K562 (cell line): ENCODE results near the gene ANO4. TPM values are rescaled to one million over a fixed set of nuclear protein-coding genes. Genes with fewer than 3 reads are reported as not detected.

Experiments used
- ATAC-seq: fragments of 200-7000 bp; cut with Tn5 transposase; 3 replicates; pipeline ENCODE4 v1.9.1; 2020; ENCODE audit warnings: moderate library complexity
- BruUV-seq: library from RNA; stranded (reverse); fragments of 400-500 nt; replicated peaks from 2 replicates; lab custom pipeline; 2021; lab: Mats Ljungman, UMichigan
- CTCF ChIA-PET: fragments of 300-600 bp; formaldehyde crosslinking; extraction: SDS; loops from one replicate; lab custom pipeline; 2021; ENCODE audit warnings: low intra/inter-chr PET ratio; lab: Yijun Ruan, JAX
- POLR2A ChIA-PET: fragments of 300-600, 350-650 bp; sonication (Branson Sonifier 250); formaldehyde crosslinking; extraction: SDS; loops from one replicate; lab custom pipeline; 2021; ENCODE audit warnings: antibody characterized with exemption, inconsistent platforms; lab: Yijun Ruan, JAX
- DNase-seq, 4 experiments: peaks; one replicate each; pipeline versions ENCODE4 v3.0.0 to v3.0.0-alpha.2; 2011 to 2018; ENCODE audit warnings: low spot score in 3 of 4, mixed read lengths in 3 of 4; ENCODE audit errors: extremely low read depth in 1 of 4
- FAIRE-seq: peaks from 2 replicates; lab custom pipeline; 2011; peaks lifted over from hg19 to GRCh38; lab: Jason Lieb, UNC
- H2AFZ ChIP-seq: 2 replicates; pipeline ENCODE4 v1.6.0; 2011; ENCODE audit warnings: low read depth, low read length, control low read depth, inconsistent platforms
- H3K27ac ChIP-seq: fragments of 200-600 bp; 3 replicates; pipeline ENCODE4 v1.8.0; 2011; ENCODE audit warnings: low read depth, mild to moderate bottlenecking, control low read depth, inconsistent platforms, low read length, moderate library complexity, mixed read lengths; ENCODE audit errors: extremely low read depth
- H3K27me3 ChIP-seq, 2 experiments: fragments of 300-600 bp in 1 of 2; 2 replicates in 1 of 2; 3 replicates in 1 of 2; pipeline versions ENCODE4 v1.6.0 to v1.8.0; 2011; ENCODE audit warnings: inconsistent platforms in 2 of 2, low read length in 2 of 2, mild to moderate bottlenecking in 1 of 2, mixed read lengths in 1 of 2, moderate library complexity in 1 of 2; ENCODE audit not compliant: control insufficient read depth in 2 of 2, insufficient read depth in 2 of 2
- H3K36me3 ChIP-seq: fragments of 300-600 bp; 3 replicates; pipeline ENCODE4 v1.8.0; 2011; ENCODE audit warnings: mild to moderate bottlenecking, low read length, inconsistent platforms; ENCODE audit not compliant: control insufficient read depth, insufficient read depth
- H3K4me1 ChIP-seq, 2 experiments: fragments of 200-600 bp in 1 of 2; replicated peaks in 1 of 2; 2 replicates in 1 of 2; 3 replicates in 1 of 2; pipeline versions ENCODE4 v1.5.1 to v1.8.0; 2011; ENCODE audit warnings: inconsistent platforms in 2 of 2, low read length in 2 of 2, mild to moderate bottlenecking in 1 of 2, mixed read lengths in 1 of 2, moderate library complexity in 1 of 2; ENCODE audit not compliant: control insufficient read depth in 2 of 2, insufficient read depth in 2 of 2
- H3K4me2 ChIP-seq: 2 replicates; pipeline ENCODE4 v1.6.1; 2011; ENCODE audit warnings: low read length, control low read depth, inconsistent platforms, mixed read lengths; ENCODE audit not compliant: insufficient read depth
- H3K4me3 ChIP-seq: fragments of 200-600 bp; sonication (generic), shearing (Covaris generic); 2 replicates; pipeline ENCODE4 v1.5.1; 2016; ENCODE audit warnings: control low read depth, inconsistent platforms
- H3K79me2 ChIP-seq: fragments of 200-600 bp; 3 replicates; pipeline ENCODE4 v1.8.0; 2011; ENCODE audit warnings: low read length, inconsistent platforms; ENCODE audit not compliant: control insufficient read depth, insufficient read depth
- H3K9ac ChIP-seq, 2 experiments: 2 replicates each; pipeline versions ENCODE4 v1.6.0 to v1.6.1; 2011; ENCODE audit warnings: low read depth in 2 of 2, low read length in 2 of 2, control low read depth in 1 of 2, inconsistent platforms in 1 of 2, mild to moderate bottlenecking in 1 of 2, mixed read lengths in 1 of 2; ENCODE audit not compliant: insufficient read depth in 1 of 2
- H3K9me1 ChIP-seq: one replicate; pipeline ENCODE4 v1.6.0; 2011; ENCODE audit warnings: inconsistent platforms, mild to moderate bottlenecking, low read length, moderate library complexity; ENCODE audit not compliant: control insufficient read depth, insufficient read depth
- H3K9me3 ChIP-seq: replicated peaks from 2 replicates; pipeline ENCODE4 v1.5.1; 2011; ENCODE audit warnings: low read depth, low read length, inconsistent platforms; ENCODE audit not compliant: control insufficient read depth, insufficient read depth
- H4K20me1 ChIP-seq: replicated peaks from 2 replicates; pipeline ENCODE4 v1.6.1; 2011; ENCODE audit warnings: low read length, inconsistent platforms, mixed read lengths; ENCODE audit not compliant: control insufficient read depth, insufficient read depth
- ARNT ChIP-seq, 2 experiments: fragments of 450-650 bp; IDR thresholded peaks; 2 replicates each; pipeline ENCODE4 v1.6.1; 2016; ENCODE audit warnings: mild to moderate bottlenecking in 1 of 2
- EP400 ChIP-seq: fragments of 450-650 bp; IDR thresholded peaks from 2 replicates; pipeline ENCODE4 v1.6.1; 2017; ENCODE audit warnings: antibody characterized with exemption, mild to moderate bottlenecking, moderate library complexity
- JUNB ChIP-seq: fragments of 450-650 bp; formaldehyde crosslinking; conservative IDR thresholded peaks from 2 replicates; pipeline ENCODE4 v1.4.0; 2020; ENCODE audit warnings: mild to moderate bottlenecking
- NCOA1 ChIP-seq: fragments of 450-650 bp; IDR thresholded peaks from 2 replicates; pipeline ENCODE4 v1.6.1; 2016; ENCODE audit warnings: low read depth
- RFX7 ChIP-seq: fragments of 250-450 bp; sonication (Bioruptor Pico); IDR thresholded peaks from 2 replicates; pipeline ENCODE4 v1.5.1; 2021; ENCODE audit warnings: mild to moderate bottlenecking
- SMAD1 ChIP-seq: fragments of 150-350 bp; IDR thresholded peaks from 2 replicates; pipeline ENCODE4 v1.6.1; 2014; ENCODE audit warnings: low read length, low read depth; ENCODE audit not compliant: partially characterized antibody
- TEAD2 ChIP-seq: fragments of 450-650 bp; IDR thresholded peaks from 2 replicates; pipeline ENCODE4 v1.6.1; 2016; ENCODE audit warnings: missing genetic modification characterization, control low read depth, missing compliant biosample characterization
- TRIM28 ChIP-seq: fragments of 450-650 bp; IDR thresholded peaks from 2 replicates; pipeline ENCODE4 v1.6.1; 2017
- ZBED1 ChIP-seq: IDR thresholded peaks from 2 replicates; pipeline ENCODE4 v1.6.1; 2014
- ZBTB7A ChIP-seq: IDR thresholded peaks from 2 replicates; pipeline ENCODE4 v1.6.1; 2011; ENCODE audit warnings: low read depth, mild to moderate bottlenecking, low read length, moderate library complexity, borderline replicate concordance; ENCODE audit not compliant: control insufficient read depth
- ZKSCAN8 ChIP-seq: fragments of 200-800 bp; sonication (Bioruptor generic); IDR thresholded peaks from 2 replicates; pipeline ENCODE4 v1.6.1; 2016; ENCODE audit warnings: missing genetic modification characterization, missing compliant biosample characterization
- ZNF583 ChIP-seq: fragments of 250-450 bp; sonication (Bioruptor Pico); IDR thresholded peaks from 2 replicates; pipeline ENCODE4 v1.4.0; 2020
- ZNF764 ChIP-seq: fragments of 250-450 bp; sonication (Bioruptor Pico); IDR thresholded peaks from 2 replicates; pipeline ENCODE4 v1.4.0; 2020; ENCODE audit warnings: low read depth, mild to moderate bottlenecking, moderate library complexity
- ZNF785 ChIP-seq: fragments of 250-450 bp; sonication (Bioruptor Pico); IDR thresholded peaks from 2 replicates; pipeline ENCODE4 v1.4.0; 2020; ENCODE audit warnings: mild to moderate bottlenecking
- WGBS: fragments of 100-300 bp; shearing (Covaris generic); methylation state at CpG from one replicate; pipeline ENCODE4 v1.1.6; 2016; ENCODE audit warnings: low coverage, mixed read lengths; ENCODE audit not compliant: insufficient coverage; ENCODE audit errors: missing lambda C conversion rate; 5-methylcytosine and 5-hydroxymethylcytosine counted together
- in situ Hi-C: fragments of 300-500 bp; cut with MboI; formaldehyde crosslinking; loops from 4 replicates; pipeline ENCODE4 v1.15.0; 2018; ENCODE audit warnings: inconsistent platforms, mixed read lengths
- intact Hi-C: fragments of 100-400 bp; cut with micrococcal nuclease; formaldehyde crosslinking; loops from 2 replicates; pipeline ENCODE4 v1.14.2; 2022
- polyA plus RNA-seq, 8 experiments: library from polyadenylated mRNA; depleted of rRNA in 4 of 8; stranded (reverse) in 5 of 8; unstranded in 3 of 8; fragments of >200 nt; fragmentation: Nextera tagmentation in 2 of 8; fragmentation: Illumina TruSeq in 1 of 8; extraction: Ambion mirVana in 2 of 8; extraction: Trizol in 1 of 8; gene quantifications; 2 replicates each; pipeline versions ENCODE4 v1.2.1 to v1.2.3, GENCODE V29; 2011 to 2014; ENCODE audit warnings: inconsistent platforms in 1 of 8, missing spikeins in 1 of 8
- total RNA-seq, 7 experiments: library from RNA; depleted of rRNA in 6 of 7; stranded (reverse); fragments of >200 nt in 6 of 7; fragmentation: Illumina TruSeq in 2 of 7; extraction: Trizol in 2 of 7; gene quantifications; 2 replicates each; pipeline versions ENCODE4 v1.2.1 to v1.2.3, GENCODE V29; 2011 to 2021; ENCODE audit warnings: low replicate concordance in 1 of 7
- TF ChIP-seq, protein P1 (sequence below): fragments of 450-650 bp; formaldehyde crosslinking; IDR thresholded peaks from 2 replicates; pipeline ENCODE4 v1.4.0; 2020; ENCODE audit warnings: mild to moderate bottlenecking, moderate library complexity
- TF ChIP-seq, protein P2 (sequence below): IDR thresholded peaks from 3 replicates; pipeline ENCODE4 v1.6.1; 2011; ENCODE audit warnings: borderline replicate concordance, mild to moderate bottlenecking, moderate library complexity; ENCODE audit not compliant: insufficient read length; ENCODE audit errors: extremely low read depth
- TF ChIP-seq, protein P3 (sequence below): fragments of 450-650 bp; IDR thresholded peaks from 2 replicates; pipeline ENCODE4 v1.6.1; 2014; ENCODE audit warnings: low read depth, mild to moderate bottlenecking, moderate library complexity, borderline replicate concordance

Gene ANO4
- total and polyA plus RNA-seq, 9 of the 15 experiments (the other 6 are each of a cell fraction or from before 2014, with no cell fraction given) = not detected

DNA sequence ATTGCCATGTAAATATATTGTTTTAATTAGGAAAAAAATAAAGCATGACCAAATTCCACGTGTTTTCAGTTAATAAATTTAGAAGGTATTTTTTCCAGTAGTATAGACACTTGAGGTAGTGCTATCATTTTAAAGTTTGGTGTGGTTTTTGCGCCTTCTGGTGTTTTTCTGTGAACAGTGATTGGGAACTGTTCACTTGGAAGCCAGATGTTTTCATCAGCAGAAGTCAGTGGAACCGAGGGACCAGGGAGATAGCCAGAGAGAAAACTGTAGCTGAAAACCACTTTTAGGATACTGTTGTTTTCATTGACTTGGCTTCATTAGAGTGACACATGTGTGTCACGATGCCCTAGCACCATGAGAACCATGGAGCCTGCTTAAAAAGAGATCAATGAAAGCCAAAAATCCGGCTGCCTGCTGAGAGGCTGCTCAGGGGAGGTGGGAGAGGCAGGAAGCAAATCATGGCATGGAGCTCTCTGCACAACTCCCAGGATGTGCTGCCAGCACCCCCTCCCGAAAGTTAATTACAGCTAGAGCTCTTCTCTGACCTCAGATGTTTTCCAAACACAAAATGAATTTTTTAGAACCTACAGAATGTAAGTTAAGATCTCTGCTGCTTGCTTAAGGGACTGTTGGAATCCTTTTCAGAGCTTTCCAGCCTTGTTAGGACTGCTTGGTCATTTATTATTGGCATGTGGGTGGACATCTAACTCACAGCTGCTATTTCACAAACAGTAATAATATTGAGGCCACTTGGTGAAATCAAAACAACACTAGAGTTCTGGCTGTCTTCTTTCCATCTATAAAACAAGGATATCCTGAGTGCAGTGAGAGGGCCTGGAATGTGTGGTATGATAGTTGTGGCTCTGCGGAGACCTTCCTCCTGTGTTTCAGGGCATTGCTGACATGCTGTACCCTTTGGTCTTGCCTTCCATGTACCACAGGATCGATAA is 192.3 kb downstream of the ANO4 start:
- FAIRE-seq = no peak
- H3K27me3 ChIP-seq = no peaks in the 10 kb centered on the region
- no peak overlapping the region for H3K9ac ChIP-seq
- H3K27ac ChIP-seq = no peak overlapping the region
- H3K36me3 ChIP-seq = no peaks in the 10 kb centered on the region
- no peak for DNase-seq
- no peaks in the 10 kb centered on the region for H3K9me3 ChIP-seq
- H3K79me2 ChIP-seq = no peaks in the 10 kb centered on the region
- BruUV-seq = no TSS peak
- intact Hi-C loops (loop anchor here (10.0 kb wide), 1 partner anchor 338 kb away; no protein-coding TSS in a partner anchor), in situ Hi-C loops (no loop called here)
- no peak overlapping the region for H2AFZ ChIP-seq
- POLR2A ChIA-PET = no interaction called here
- ATAC-seq = no peak
- no peak overlapping the region for H3K4me2 ChIP-seq
- WGBS = 0% methylated on average over 8 of the region's 8 CpGs
- no peak overlapping the region for H3K4me3 ChIP-seq
- H3K9me1 ChIP-seq = no peaks in the 10 kb centered on the region
- CTCF ChIA-PET = no interaction called here
- H4K20me1 ChIP-seq = no peaks in the 10 kb centered on the region
- H3K4me1 ChIP-seq = no peaks in the 10 kb centered on the region; a peak in 2 of 5 replicates
- TF ChIP-seq EP400 (no peak), JUNB (no peak), TEAD2 (tag) (no peak), ZNF764 (CRISPR knock-in tag) (no peak), ZBTB7A (no peak), ZNF785 (CRISPR knock-in tag) (no peak), ZKSCAN8 (CRISPR knock-in tag) (no peak), TRIM28 (no peak), RFX7 (CRISPR knock-in tag) (no peak), ZNF583 (CRISPR knock-in tag) (no peak), SMAD1 (no peak), NCOA1 (no peak), ZBED1 (no peak), ARNT (IDR thresholded peaks at IDR 0.05) (no peak)
- TF ChIP-seq, protein P1, sequence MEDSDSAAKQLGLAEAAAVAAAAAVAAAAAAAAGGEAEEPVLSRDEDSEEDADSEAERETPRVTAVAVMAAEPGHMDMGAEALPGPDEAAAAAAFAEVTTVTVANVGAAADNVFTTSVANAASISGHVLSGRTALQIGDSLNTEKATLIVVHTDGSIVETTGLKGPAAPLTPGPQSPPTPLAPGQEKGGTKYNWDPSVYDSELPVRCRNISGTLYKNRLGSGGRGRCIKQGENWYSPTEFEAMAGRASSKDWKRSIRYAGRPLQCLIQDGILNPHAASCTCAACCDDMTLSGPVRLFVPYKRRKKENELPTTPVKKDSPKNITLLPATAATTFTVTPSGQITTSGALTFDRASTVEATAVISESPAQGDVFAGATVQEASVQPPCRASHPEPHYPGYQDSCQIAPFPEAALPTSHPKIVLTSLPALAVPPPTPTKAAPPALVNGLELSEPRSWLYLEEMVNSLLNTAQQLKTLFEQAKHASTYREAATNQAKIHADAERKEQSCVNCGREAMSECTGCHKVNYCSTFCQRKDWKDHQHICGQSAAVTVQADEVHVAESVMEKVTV (CRISPR knock-in tag) = no peak
- TF ChIP-seq, protein P2, sequence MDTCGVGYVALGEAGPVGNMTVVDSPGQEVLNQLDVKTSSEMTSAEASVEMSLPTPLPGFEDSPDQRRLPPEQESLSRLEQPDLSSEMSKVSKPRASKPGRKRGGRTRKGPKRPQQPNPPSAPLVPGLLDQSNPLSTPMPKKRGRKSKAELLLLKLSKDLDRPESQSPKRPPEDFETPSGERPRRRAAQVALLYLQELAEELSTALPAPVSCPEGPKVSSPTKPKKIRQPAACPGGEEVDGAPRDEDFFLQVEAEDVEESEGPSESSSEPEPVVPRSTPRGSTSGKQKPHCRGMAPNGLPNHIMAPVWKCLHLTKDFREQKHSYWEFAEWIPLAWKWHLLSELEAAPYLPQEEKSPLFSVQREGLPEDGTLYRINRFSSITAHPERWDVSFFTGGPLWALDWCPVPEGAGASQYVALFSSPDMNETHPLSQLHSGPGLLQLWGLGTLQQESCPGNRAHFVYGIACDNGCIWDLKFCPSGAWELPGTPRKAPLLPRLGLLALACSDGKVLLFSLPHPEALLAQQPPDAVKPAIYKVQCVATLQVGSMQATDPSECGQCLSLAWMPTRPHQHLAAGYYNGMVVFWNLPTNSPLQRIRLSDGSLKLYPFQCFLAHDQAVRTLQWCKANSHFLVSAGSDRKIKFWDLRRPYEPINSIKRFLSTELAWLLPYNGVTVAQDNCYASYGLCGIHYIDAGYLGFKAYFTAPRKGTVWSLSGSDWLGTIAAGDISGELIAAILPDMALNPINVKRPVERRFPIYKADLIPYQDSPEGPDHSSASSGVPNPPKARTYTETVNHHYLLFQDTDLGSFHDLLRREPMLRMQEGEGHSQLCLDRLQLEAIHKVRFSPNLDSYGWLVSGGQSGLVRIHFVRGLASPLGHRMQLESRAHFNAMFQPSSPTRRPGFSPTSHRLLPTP = no peak
- TF ChIP-seq, protein P3, sequence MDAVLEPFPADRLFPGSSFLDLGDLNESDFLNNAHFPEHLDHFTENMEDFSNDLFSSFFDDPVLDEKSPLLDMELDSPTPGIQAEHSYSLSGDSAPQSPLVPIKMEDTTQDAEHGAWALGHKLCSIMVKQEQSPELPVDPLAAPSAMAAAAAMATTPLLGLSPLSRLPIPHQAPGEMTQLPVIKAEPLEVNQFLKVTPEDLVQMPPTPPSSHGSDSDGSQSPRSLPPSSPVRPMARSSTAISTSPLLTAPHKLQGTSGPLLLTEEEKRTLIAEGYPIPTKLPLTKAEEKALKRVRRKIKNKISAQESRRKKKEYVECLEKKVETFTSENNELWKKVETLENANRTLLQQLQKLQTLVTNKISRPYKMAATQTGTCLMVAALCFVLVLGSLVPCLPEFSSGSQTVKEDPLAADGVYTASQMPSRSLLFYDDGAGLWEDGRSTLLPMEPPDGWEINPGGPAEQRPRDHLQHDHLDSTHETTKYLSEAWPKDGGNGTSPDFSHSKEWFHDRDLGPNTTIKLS = no peak
